Prostate gland (tissue), 2 donors: ENCODE measurements around the gene GTF2IRD1.

ENCODE experiments used
- CTCF ChIP-seq, 4 experiments: fragments of 200-600 bp in 2 of 4; fragments of 450-650 bp in 2 of 4; sonication (generic) in 2 of 4; IDR thresholded peaks; 1 replicate in 3 of 4; 2 replicates in 1 of 4; pipeline ENCODE4 v1.5.1; 2016 to 2019; ENCODE audit warnings: antibody characterized with exemption in 4 of 4, mild to moderate bottlenecking in 2 of 4, moderate library complexity in 2 of 4
- POLR2AphosphoS5 ChIP-seq: sonication (generic); formaldehyde crosslinking; IDR thresholded peaks from one replicate; pipeline ENCODE4 v1.6.1; 2017; ENCODE audit warnings: antibody characterized with exemption

DNA sequence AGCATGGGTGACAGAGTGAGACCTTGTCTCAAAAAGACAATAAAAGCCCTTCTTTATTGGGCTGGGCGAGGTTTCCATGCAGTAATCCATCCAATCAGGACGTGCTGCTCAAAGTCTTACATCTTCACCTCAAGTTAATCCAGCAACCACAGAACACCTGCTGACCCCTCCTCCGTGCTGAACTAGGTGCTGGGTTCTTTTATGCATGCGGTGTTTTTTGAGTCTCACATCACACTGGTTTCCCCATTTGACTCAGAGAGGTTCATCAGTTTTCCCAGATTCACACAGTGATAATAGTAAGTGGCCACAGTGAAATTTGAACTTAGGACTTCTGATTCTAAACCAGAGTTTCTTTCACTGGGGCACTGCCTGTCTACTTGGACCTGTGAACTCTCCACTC, 145.5 kb downstream of the GTF2IRD1 start:
- TF ChIP-seq POLR2AphosphoS5 (no peak), CTCF (IDR thresholded peaks at IDR 0.05) (no peak)
